DND-41 (cell line): ENCODE measurements around the gene RIMKLA.

Source experiments
- ATAC-seq: fragments of 200-7000 bp; cut with Tn5 transposase; 3 replicates; pipeline ENCODE4 v1.9.1; 2021; ENCODE audit warnings: low read depth; ENCODE audit not compliant: insufficient read depth
- DNase-seq: peaks from one replicate; pipeline ENCODE4 v3.0.0-alpha.2; 2020
- H2AFZ ChIP-seq: 2 replicates; pipeline ENCODE4 v1.6.0; 2012; ENCODE audit warnings: low read depth, low read length
- H3K27ac ChIP-seq: 2 replicates; pipeline ENCODE4 v1.5.1; 2012; ENCODE audit warnings: low read length, inconsistent platforms
- H3K27me3 ChIP-seq: fragments of 200-600 bp; sonication (generic); 2 replicates; pipeline ENCODE4 v1.6.0; 2012; ENCODE audit warnings: low read length, mild to moderate bottlenecking, inconsistent platforms; ENCODE audit not compliant: insufficient read depth, poor library complexity
- H3K36me3 ChIP-seq: 2 replicates; pipeline ENCODE4 v1.5.1; 2012; ENCODE audit warnings: low read length, inconsistent platforms; ENCODE audit not compliant: insufficient read depth
- H3K4me1 ChIP-seq: 2 replicates; pipeline ENCODE4 v1.5.1; 2012; ENCODE audit warnings: mild to moderate bottlenecking, low read length; ENCODE audit not compliant: insufficient read depth
- H3K4me2 ChIP-seq: 2 replicates; pipeline ENCODE4 v1.6.0; 2012; ENCODE audit warnings: mild to moderate bottlenecking, moderate library complexity, low read length, inconsistent platforms; ENCODE audit not compliant: insufficient read depth
- H3K4me3 ChIP-seq, 2 experiments: fragments of 200-600 bp in 1 of 2; shearing (Covaris generic) in 1 of 2; 2 replicates each; pipeline ENCODE4 v1.5.1; 2012 to 2016; ENCODE audit warnings: inconsistent platforms in 2 of 2, low read length in 2 of 2, mild to moderate bottlenecking in 2 of 2, low read depth in 1 of 2, moderate library complexity in 1 of 2
- H3K79me2 ChIP-seq: 2 replicates; pipeline ENCODE4 v1.6.0; 2012; ENCODE audit warnings: low read length, inconsistent platforms; ENCODE audit not compliant: insufficient read depth
- H3K9ac ChIP-seq: 2 replicates; pipeline ENCODE4 v1.6.0; 2012; ENCODE audit warnings: low read depth, mild to moderate bottlenecking, inconsistent platforms, low read length, moderate library complexity
- H3K9me3 ChIP-seq: 2 replicates; pipeline ENCODE4 v1.5.1; 2012; ENCODE audit warnings: low read length, moderate library complexity, mild to moderate bottlenecking, inconsistent platforms; ENCODE audit not compliant: insufficient read depth, severe bottlenecking
- H4K20me1 ChIP-seq: 2 replicates; pipeline ENCODE4 v1.6.0; 2012; ENCODE audit warnings: low read length; ENCODE audit not compliant: insufficient read depth
- EZH2 ChIP-seq: IDR thresholded peaks from 3 replicates; pipeline ENCODE4 v1.6.1; 2012; ENCODE audit warnings: borderline replicate concordance, low read depth, mild to moderate bottlenecking, moderate library complexity, low read length, inconsistent platforms; ENCODE audit not compliant: severe bottlenecking
- TF ChIP-seq, protein P1 (sequence below): IDR thresholded peaks from 2 replicates; pipeline ENCODE4 v1.5.1; 2012; ENCODE audit warnings: borderline replicate concordance, low read length, moderate library complexity, mild to moderate bottlenecking; ENCODE audit not compliant: poor library complexity, severe bottlenecking; ENCODE audit errors: extremely low read depth

Gene RIMKLA

DNA sequence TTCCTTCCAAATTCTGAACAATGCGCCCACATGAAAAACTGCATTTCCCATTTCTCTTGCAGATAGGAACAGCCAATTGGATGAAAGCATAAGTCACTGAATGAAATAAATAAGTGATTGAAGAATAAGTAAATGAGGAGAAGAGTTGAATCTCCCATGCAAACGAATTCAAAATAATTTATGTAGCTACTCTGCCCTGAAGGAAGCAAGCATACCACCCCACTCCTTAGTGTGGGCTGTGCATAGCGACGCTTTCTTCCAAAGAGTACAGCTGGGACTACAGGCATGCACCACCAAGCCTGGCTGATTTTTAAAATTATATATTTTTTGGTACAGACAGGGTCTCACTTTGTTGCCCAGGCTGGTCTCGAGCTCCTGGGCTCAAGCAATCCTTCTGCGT lies 16.5 kb upstream of the RIMKLA start:
- Histone ChIP-seq H4K20me1 (no peaks in the 10 kb centered on the region), H3K79me2 (no peaks in the 10 kb centered on the region), H3K4me2 (no peak overlapping the region), H3K27ac (no peak overlapping the region), H3K4me3 (no peak overlapping the region), H2AFZ (no peak overlapping the region), H3K27me3 (peaks cover under 1% of the 10 kb centered on the region), H3K9ac (no peak overlapping the region), H3K36me3 (no peaks in the 10 kb centered on the region), H3K4me1 (no peaks in the 10 kb centered on the region), H3K9me3 (no peaks in the 10 kb centered on the region)
- ATAC-seq (no peak), DNase-seq (no peak)
- TF ChIP-seq EZH2, result no peak
- TF ChIP-seq, protein P1, sequence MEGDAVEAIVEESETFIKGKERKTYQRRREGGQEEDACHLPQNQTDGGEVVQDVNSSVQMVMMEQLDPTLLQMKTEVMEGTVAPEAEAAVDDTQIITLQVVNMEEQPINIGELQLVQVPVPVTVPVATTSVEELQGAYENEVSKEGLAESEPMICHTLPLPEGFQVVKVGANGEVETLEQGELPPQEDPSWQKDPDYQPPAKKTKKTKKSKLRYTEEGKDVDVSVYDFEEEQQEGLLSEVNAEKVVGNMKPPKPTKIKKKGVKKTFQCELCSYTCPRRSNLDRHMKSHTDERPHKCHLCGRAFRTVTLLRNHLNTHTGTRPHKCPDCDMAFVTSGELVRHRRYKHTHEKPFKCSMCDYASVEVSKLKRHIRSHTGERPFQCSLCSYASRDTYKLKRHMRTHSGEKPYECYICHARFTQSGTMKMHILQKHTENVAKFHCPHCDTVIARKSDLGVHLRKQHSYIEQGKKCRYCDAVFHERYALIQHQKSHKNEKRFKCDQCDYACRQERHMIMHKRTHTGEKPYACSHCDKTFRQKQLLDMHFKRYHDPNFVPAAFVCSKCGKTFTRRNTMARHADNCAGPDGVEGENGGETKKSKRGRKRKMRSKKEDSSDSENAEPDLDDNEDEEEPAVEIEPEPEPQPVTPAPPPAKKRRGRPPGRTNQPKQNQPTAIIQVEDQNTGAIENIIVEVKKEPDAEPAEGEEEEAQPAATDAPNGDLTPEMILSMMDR, result no peak

GRCh38 chr1:42364542-42364941 lies 16.1 kb upstream of the RIMKLA start:
- TF ChIP-seq, protein P1, result no peak
- TF ChIP-seq EZH2, result no peak
- ATAC-seq, result no peak
- Histone ChIP-seq H3K27ac (no peak overlapping the region), H2AFZ (no peak overlapping the region), H3K79me2 (no peaks in the 10 kb centered on the region), H3K4me2 (no peak overlapping the region), H3K4me3 (no peak overlapping the region), H3K9ac (no peak overlapping the region), H3K27me3 (peaks cover 5% of the 10 kb centered on the region), H3K36me3 (no peaks in the 10 kb centered on the region), H3K4me1 (no peaks in the 10 kb centered on the region), H4K20me1 (no peaks in the 10 kb centered on the region), H3K9me3 (no peaks in the 10 kb centered on the region)
- DNase-seq, result no peak

DNA sequence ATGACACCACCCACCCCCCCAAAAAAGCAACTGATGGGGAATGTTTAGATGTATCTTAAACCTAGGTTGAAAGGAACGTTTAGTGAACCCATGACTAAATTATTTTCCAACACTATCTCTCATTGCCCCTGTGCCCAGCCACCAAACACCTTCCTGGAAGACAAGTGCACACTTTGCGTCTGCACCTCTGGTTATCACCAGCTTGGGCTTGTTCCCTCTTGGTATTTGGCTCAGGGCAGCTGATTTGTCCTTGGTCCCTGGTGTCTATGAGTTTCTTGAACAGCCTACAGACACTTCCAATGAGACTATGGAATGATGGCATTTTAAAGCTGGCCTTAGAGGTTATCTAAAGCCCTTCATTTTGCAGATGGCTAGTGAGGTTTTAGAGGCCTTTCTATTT lies 15.5 kb upstream of the RIMKLA start:
- no peaks in the 10 kb centered on the region for H3K79me2 ChIP-seq
- H3K9me3 ChIP-seq, result no peaks in the 10 kb centered on the region
- H3K36me3 ChIP-seq, result no peaks in the 10 kb centered on the region
- no peak overlapping the region for H3K9ac ChIP-seq
- DNase-seq, result no peak
- H3K4me3 ChIP-seq, result no peak overlapping the region
- no peaks in the 10 kb centered on the region for H4K20me1 ChIP-seq
- H3K4me2 ChIP-seq, result no peak overlapping the region
- H3K4me1 ChIP-seq, result no peaks in the 10 kb centered on the region
- ATAC-seq, result no peak
- no peak overlapping the region for H3K27ac ChIP-seq
- peaks cover 7% of the 10 kb centered on the region for H3K27me3 ChIP-seq
- TF ChIP-seq EZH2, result no peak
- TF ChIP-seq, protein P1, result no peak
- H2AFZ ChIP-seq, result no peak overlapping the region

DNA sequence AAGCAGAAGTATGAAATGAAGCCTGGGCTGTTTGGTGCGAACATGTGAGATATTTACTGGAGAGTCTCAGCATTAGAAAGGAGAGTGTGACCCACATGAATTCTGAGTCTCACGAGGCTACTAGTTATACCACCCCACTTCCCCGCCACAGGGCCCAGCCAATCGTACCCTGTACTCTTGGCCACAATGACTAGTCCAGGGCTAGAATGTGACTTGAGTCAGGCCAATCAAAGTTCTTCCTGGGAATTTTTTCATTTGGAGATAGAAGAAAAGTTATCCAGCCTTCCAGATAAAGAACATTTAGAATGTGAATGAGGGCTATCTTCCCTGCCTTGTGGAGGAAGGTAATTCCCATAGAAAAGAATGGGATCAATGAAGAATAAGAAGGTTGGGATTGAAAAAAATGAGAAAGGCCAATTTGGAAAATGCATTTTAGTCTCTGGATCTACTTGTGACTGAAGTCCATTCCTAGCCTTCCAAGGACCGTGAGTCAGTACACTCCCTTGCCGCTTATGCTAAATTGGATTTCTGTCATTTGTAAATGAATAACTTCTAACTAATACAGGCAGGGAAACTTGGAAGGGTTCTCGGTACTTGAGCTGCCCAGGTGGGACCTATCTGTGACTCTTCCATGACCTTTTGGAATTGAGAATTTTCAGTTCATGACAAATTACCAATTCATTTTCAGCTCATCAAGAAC lies 12.3 kb upstream of the RIMKLA start:
- no peak overlapping the region for H2AFZ ChIP-seq
- no peak overlapping the region for H3K4me2 ChIP-seq
- no peaks in the 10 kb centered on the region for H3K36me3 ChIP-seq
- H3K4me1 ChIP-seq, result no peaks in the 10 kb centered on the region
- no peaks in the 10 kb centered on the region for H4K20me1 ChIP-seq
- H3K27me3 ChIP-seq, result peaks cover 16% of the 10 kb centered on the region
- no peak for TF ChIP-seq EZH2
- TF ChIP-seq, protein P1, result no peak
- no peak overlapping the region for H3K27ac ChIP-seq
- no peaks in the 10 kb centered on the region for H3K79me2 ChIP-seq
- no peak overlapping the region for H3K4me3 ChIP-seq
- no peak for ATAC-seq
- DNase-seq, result no peak
- H3K9me3 ChIP-seq, result no peaks in the 10 kb centered on the region
- H3K9ac ChIP-seq, result no peak overlapping the region
